AG10803 (cell line): Measurements from ENCODE around the gene UNK.
"Not testable (repeated sequence)": the region's sequence is repeated elsewhere in the genome, so short reads cannot be mapped to it uniquely, and the experiment has no call there.

ENCODE experiments used
- DNase-seq: peaks from one replicate; pipeline ENCODE4 v3.0.0; 2010; ENCODE audit warnings: low read depth
- H3K4me3 ChIP-seq: 2 replicates; pipeline ENCODE4 v1.5.1; 2011; ENCODE audit warnings: mild to moderate bottlenecking, low read length, control low read depth
- TF ChIP-seq, protein P1 (sequence below): conservative IDR thresholded peaks from 2 replicates; pipeline ENCODE4 v1.5.1; 2011; ENCODE audit warnings: mild to moderate bottlenecking, low read length, control low read depth, inconsistent platforms

Gene UNK

DNA sequence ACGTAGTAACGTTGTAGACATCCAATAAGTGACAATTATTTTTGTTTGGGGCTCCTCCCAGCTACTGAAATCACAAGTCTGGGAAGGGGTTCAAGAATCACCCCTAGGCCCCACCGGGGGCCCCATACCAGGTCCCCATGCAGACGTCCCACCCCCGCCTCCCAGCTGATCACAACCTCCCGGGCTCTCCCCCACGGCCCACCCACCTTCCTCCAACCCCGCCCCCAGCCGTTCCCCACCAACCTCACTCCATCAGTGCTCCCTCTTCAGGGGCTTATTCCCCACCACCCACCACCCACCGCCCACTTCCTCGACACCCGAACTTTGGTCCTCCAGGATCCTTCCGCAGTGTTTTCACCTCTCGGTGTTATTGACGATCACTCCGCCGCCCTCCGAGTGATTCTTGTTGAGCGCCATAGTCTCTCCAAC lies 70.3 kb downstream of the UNK start:
- TF ChIP-seq, protein P1, sequence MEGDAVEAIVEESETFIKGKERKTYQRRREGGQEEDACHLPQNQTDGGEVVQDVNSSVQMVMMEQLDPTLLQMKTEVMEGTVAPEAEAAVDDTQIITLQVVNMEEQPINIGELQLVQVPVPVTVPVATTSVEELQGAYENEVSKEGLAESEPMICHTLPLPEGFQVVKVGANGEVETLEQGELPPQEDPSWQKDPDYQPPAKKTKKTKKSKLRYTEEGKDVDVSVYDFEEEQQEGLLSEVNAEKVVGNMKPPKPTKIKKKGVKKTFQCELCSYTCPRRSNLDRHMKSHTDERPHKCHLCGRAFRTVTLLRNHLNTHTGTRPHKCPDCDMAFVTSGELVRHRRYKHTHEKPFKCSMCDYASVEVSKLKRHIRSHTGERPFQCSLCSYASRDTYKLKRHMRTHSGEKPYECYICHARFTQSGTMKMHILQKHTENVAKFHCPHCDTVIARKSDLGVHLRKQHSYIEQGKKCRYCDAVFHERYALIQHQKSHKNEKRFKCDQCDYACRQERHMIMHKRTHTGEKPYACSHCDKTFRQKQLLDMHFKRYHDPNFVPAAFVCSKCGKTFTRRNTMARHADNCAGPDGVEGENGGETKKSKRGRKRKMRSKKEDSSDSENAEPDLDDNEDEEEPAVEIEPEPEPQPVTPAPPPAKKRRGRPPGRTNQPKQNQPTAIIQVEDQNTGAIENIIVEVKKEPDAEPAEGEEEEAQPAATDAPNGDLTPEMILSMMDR = no peak
- peak overlapping the region; percentile 81 for H3K4me3 ChIP-seq
- DNase-seq = no peak

DNA sequence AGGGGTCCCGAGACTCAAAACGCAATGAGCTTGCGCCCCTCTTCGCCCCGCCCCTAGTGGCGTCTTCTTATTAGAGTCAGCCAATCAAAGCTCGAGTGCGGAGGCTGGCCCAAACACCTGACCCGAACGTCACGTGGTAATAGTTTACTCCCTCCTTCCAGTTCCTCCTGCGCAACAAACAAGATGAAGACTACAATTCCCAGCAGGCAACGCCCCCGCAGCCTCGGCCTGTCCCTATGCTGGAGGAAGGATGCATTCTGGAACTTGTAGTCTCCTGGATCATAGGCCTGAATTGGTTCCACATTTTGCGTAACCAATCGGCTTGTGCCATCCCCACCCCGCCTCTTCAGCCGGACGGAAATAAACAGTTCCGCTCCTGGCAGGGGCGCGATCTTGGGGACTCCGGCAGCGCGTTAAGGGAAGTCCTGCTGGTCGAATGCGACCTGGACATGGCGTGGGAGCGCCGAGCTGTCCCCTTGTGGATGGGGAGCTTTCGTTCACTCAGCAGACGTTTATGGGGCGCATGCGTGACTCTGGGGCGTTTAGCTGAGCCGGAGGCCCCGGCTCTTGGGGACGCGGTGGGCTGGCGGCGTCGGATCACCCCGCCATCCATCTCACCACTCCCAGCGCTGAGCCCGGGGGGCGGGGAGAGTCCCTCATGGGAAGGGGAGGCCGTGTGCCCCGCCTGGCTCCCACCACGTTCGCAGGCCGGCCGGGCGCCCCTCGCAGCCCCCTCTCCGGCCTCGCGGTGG lies 70.9 kb downstream of the UNK start, which contains the start of gene WBP2:
WBP2 (minus strand) TSS at position 26 of the 752 bp plus-strand sequence. CDS start 38 bp downstream, outside the sequence.
- H3K4me3 ChIP-seq = peak within 1 kb of the TSS; percentile 96
- TF ChIP-seq, protein P1 = peak; percentile 12; the same call in 1 of the 2 replicates
- DNase-seq = peak; percentile 100

DNA sequence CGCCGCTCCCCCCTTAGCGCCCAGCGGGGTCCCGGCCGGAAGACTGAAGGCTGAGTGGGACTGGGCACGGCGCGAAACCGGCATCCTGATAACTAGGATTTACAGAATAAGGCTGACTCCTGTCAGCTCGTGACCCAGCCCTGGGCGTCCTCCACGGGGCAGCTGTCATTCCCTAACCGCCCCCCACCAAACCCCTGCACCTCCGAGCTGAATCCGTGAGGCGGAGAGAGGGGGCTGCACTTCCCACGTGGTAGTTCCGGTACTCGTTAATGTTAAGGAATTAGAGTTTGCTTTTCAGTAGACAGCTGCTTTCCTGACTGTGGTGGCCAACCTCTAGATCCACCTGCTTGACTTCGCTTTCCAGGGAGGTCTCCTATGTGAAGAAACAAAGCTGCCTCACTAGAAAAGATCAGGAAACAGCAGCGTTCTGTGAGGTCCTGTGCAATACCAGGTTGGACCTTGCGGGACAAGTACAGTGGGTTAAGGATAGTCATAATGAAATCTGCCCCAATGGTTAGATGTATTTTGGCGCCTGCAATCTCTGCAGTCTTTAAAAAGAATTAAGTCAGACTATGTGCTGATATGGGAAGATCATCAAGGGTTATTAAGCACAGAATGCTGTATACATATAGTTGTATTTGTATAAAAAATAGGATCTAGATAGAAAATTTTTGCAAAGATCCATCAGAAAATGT lies 71.6 kb downstream of the UNK start:
- H3K4me3 ChIP-seq = peak overlapping the region; percentile 96
- TF ChIP-seq, protein P1 = no peak
- DNase-seq = no peak

DNA sequence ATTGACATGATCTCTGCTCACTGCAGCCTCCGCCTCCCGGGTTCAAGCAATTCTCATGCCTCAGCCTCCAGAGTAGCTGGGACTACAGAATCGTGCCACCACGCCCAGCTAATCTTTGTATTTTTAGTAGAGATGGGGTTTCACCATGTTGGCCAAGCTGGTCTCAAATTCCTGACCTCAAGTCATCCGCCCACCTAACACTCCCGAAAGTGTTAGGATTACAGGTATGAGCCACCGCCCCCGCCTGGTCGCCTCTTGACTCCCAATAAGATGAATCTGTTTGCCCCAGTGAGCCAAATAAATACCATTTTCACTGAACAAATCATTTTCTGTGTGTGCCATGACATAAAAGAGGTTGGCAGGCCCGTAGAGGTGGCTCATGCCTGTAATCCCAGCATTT lies 74.8 kb downstream of the UNK start:
- not testable (repeated sequence) for H3K4me3 ChIP-seq, DNase-seq

DNA sequence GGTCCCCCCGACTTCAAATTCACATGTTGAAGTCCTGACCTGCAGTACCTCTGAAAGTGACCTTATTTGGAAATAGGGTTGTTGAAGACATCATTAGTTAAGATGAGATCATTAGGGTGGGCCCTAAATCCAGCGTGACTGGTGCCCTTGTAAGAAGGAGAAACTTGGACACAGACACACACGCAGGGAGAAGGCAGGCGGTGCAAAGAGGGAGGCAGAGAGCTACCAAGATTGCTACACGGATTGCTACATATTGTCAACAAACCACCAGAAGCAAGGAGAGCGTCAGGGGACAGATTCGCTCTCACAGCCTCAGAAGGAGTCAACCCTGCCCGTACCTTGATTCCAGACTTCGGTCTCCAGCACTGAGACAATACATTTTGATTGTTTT lies 77.3 kb downstream of the UNK start:
- H3K4me3 ChIP-seq = no peak overlapping the region
- peak; percentile 58 for DNase-seq
- TF ChIP-seq, protein P1 = no peak

DNA sequence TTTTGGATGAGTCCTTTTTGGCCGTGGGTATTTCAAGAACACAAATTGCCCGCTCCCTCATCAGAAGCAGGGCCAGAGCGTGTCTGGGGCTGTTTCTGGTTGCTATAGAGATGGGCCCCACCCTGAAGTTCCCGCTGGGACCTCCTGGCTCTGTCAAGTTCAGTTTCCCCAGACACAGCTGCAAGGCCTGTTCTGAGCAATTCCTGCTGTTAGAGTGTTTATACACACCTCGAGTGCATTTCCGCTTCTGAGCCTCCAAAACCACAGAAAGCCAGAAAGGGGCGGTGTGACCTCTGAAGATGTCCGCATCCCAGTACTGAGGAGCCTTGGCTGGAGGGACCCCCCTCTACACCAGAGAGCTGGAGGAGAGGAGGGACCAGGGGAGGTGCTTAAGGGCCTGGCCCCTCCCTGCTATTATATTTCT lies 79.9 kb downstream of the UNK start:
- TF ChIP-seq, protein P1 = no peak
- H3K4me3 ChIP-seq = no peak overlapping the region
- peak; percentile 80 for DNase-seq

DNA sequence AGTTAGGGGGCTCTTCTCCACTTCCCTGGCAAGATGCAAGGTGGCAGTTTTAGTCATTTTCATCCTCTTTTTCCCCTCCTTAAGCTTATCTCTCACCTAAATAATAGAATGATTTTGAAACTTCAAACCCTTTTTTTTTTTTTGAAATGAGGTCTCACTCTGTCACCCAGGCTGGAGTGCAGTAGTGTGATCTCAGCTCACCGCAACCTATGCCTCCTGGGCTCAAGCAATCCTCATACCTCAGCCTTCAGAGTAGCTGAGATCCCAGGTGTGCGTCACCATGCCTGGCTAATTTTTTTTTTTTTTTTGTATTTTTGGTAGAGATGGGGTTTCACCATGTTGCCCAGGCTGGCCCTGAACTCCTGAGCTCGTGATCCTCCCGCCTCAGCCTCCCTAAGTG lies 80.3 kb downstream of the UNK start:
- not testable (repeated sequence) for DNase-seq, H3K4me3 ChIP-seq

DNA sequence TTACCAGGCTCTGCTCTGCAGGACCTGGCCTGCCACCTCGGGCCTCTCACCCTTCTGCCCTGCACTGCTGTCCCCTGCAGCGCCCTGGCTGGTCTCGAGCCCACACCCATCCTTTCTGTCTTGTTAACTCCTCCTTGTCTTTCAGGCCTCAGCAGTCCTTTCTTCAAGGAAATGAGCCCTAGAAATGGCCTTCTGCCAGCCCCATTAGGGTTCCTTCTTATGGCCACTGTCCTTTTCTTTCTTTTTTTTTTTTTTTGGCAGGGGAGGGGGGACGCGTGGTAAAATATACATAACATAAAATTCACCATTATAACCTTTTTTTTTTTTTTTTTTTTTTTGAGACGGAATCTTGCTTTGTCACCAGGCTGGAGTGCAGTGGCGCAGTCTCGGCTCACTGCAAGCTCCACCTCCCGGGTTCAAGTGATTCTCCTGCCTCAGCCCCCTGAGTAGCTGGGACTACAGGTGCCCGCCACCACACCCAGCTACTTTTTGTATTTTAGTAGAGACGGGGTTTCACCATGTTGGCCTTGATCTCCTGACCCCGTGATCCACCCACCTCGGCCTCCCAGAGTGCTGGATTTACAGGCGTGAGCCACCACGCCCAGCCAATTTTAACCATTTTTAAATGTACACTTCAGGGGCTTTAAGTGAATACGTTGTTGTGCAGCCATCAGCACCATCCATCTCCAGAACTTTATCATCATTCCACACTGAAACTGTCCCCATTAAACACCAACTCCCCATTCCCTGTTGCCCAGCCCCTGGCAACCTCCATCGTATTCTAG lies 81.0 kb downstream of the UNK start:
- H3K4me3 ChIP-seq, DNase-seq: not testable (repeated sequence)

DNA sequence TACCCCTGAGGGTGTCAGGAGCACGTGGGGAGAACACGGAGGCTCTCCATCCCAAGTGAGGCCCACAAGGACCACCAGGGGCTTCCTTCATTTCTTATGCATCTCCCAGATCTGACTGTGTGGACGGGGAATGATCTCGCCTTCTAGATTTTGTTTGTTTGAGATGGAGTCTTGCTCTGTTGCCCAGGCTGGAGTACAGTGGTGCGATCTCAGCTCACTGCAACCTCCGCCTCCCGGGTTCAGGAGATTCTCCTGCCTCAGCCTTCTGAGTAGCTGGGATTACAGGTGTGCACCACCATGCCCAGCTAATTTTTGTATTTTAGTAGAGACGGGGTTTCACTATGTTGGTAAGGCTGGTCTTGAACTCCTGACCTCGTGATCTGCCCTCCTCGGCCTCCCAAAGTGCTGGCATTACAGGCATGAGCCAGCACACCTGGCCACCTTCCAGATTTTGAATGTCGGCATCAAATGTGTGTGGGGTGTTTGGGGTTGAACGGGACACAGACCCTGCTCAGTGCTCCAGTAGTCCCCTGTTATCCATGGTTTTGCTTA lies 84.2 kb downstream of the UNK start:
- not testable (repeated sequence) for DNase-seq, H3K4me3 ChIP-seq
